ENCODE results near the gene ARID5B. TPM values are rescaled to one million over a fixed set of nuclear protein-coding genes. Genes with fewer than 3 reads are reported as not detected.

ARID5B gene
- total and polyA plus RNA-seq, 2 experiments from 2014 or later: 1.3 to 1.6 TPM

GRCh38 chr10:62045765-62046521 is 144.4 kb downstream of the ARID5B start:
- Mint-ChIP-seq H3K27ac (no peak overlapping the region), H3K4me3 (no peak overlapping the region), H3K4me1 (peaks cover 62% of the 10 kb centered on the region), H3K27me3 (ENCODE audit: insufficient read depth, low read depth, poor library complexity) (peaks cover under 1% of the 10 kb centered on the region), H3K9me3 (no peaks in the 10 kb centered on the region), H3K36me3 (ENCODE audit: low read depth) (no peaks in the 10 kb centered on the region)
- H3K4me3 ChIP-seq: no peak overlapping the region
- H2AFZ ChIP-seq: no peak overlapping the region
- H3K27ac ChIP-seq (ENCODE audit: low read depth): no peak overlapping the region
- no peak overlapping the region for H3K4me2 ChIP-seq
- no peak for ATAC-seq
- DNase-seq (ENCODE audit: low spot score): no peak
- H3K9me2 ChIP-seq (ENCODE audit: insufficient read depth): no peaks in the 10 kb centered on the region
- TF ChIP-seq EZH2phosphoT487 (IDR thresholded peaks at IDR 0.05; ENCODE audit: unreplicated experiment) (no peak), JUNB (IDR thresholded peaks at IDR 0.05; ENCODE audit: unreplicated experiment) (no peak)
- H3K36me3 ChIP-seq (ENCODE audit: insufficient read depth): no peaks in the 10 kb centered on the region
- no peaks in the 10 kb centered on the region for H3K27me3 ChIP-seq (ENCODE audit: insufficient read depth)
- no peaks in the 10 kb centered on the region for H3F3A ChIP-seq (replicated peaks; ENCODE audit: low read depth)
- H4K20me1 ChIP-seq (replicated peaks; ENCODE audit: insufficient read depth): no peaks in the 10 kb centered on the region
- H3K4me1 ChIP-seq (ENCODE audit: insufficient read depth): peaks cover 51% of the 10 kb centered on the region
- H3K79me2 ChIP-seq (replicated peaks; ENCODE audit: insufficient read depth): no peaks in the 10 kb centered on the region

GRCh38 chr10:62046522-62047227 is 145.2 kb downstream of the ARID5B start:
- Histone ChIP-seq H3F3A (replicated peaks; ENCODE audit: low read depth) (no peaks in the 10 kb centered on the region), H3K27me3 (ENCODE audit: insufficient read depth) (no peaks in the 10 kb centered on the region), H3K79me2 (replicated peaks; ENCODE audit: insufficient read depth) (no peaks in the 10 kb centered on the region), H3K36me3 (ENCODE audit: insufficient read depth) (no peaks in the 10 kb centered on the region), H3K4me2 (no peak overlapping the region), H3K4me3 (no peak overlapping the region), H4K20me1 (replicated peaks; ENCODE audit: insufficient read depth) (no peaks in the 10 kb centered on the region), H3K9me2 (ENCODE audit: insufficient read depth) (no peaks in the 10 kb centered on the region), H3K4me1 (ENCODE audit: insufficient read depth) (peaks cover 58% of the 10 kb centered on the region), H3K27ac (ENCODE audit: low read depth) (no peak overlapping the region), H2AFZ (no peak overlapping the region)
- no peak overlapping the region for H3K27ac Mint-ChIP-seq
- no peaks in the 10 kb centered on the region for H3K9me3 Mint-ChIP-seq
- peaks cover 4% of the 10 kb centered on the region for H3K27me3 Mint-ChIP-seq (ENCODE audit: insufficient read depth, low read depth, poor library complexity)
- no peak overlapping the region for H3K4me3 Mint-ChIP-seq
- peaks cover 69% of the 10 kb centered on the region for H3K4me1 Mint-ChIP-seq
- DNase-seq (ENCODE audit: low spot score) (no peak), ATAC-seq (no peak)
- H3K36me3 Mint-ChIP-seq (ENCODE audit: low read depth): no peaks in the 10 kb centered on the region
- TF ChIP-seq ZNF462 (CRISPR knock-in tag; IDR thresholded peaks at IDR 0.05): no peak
- TF ChIP-seq JUNB (IDR thresholded peaks at IDR 0.05; ENCODE audit: unreplicated experiment): no peak
- TF ChIP-seq ZNF114 (CRISPR knock-in tag; IDR thresholded peaks at IDR 0.05): no peak
- TF ChIP-seq, protein P1, sequence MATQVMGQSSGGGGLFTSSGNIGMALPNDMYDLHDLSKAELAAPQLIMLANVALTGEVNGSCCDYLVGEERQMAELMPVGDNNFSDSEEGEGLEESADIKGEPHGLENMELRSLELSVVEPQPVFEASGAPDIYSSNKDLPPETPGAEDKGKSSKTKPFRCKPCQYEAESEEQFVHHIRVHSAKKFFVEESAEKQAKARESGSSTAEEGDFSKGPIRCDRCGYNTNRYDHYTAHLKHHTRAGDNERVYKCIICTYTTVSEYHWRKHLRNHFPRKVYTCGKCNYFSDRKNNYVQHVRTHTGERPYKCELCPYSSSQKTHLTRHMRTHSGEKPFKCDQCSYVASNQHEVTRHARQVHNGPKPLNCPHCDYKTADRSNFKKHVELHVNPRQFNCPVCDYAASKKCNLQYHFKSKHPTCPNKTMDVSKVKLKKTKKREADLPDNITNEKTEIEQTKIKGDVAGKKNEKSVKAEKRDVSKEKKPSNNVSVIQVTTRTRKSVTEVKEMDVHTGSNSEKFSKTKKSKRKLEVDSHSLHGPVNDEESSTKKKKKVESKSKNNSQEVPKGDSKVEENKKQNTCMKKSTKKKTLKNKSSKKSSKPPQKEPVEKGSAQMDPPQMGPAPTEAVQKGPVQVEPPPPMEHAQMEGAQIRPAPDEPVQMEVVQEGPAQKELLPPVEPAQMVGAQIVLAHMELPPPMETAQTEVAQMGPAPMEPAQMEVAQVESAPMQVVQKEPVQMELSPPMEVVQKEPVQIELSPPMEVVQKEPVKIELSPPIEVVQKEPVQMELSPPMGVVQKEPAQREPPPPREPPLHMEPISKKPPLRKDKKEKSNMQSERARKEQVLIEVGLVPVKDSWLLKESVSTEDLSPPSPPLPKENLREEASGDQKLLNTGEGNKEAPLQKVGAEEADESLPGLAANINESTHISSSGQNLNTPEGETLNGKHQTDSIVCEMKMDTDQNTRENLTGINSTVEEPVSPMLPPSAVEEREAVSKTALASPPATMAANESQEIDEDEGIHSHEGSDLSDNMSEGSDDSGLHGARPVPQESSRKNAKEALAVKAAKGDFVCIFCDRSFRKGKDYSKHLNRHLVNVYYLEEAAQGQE (IDR thresholded peaks at IDR 0.05; ENCODE audit: unreplicated experiment): no peak
- TF ChIP-seq ETS1 (IDR thresholded peaks at IDR 0.05): no peak
- TF ChIP-seq POLR2AphosphoS5 (IDR thresholded peaks at IDR 0.05; ENCODE audit: low read depth): no peak
- TF ChIP-seq STAT1 (IDR thresholded peaks at IDR 0.05; ENCODE audit: unreplicated experiment): no peak

All from GM23338 (cell line).